Stromal cell of bone marrow (primary cell): ENCODE results near the gene ABCA9.
A peak's percentile ranks its signal among the peaks of the same experiment; 100 is the strongest.
"Not testable (repeated sequence)": the region's sequence is repeated elsewhere in the genome, so short reads cannot be mapped to it uniquely, and the experiment has no call there.

Source experiments
- DNase-seq: peaks from one replicate; pipeline ENCODE4 v3.0.0-alpha.2; 2012; ENCODE audit warnings: low read depth

The ABCA9 gene

GRCh38 chr17:69018687-69019086, 42.0 kb downstream of the ABCA9 start:
- no peak for DNase-seq

- DNase-seq: no peak
Observed at GRCh38 chr17:69018022-69018615, 42.6 kb downstream of the ABCA9 start.

GRCh38 chr17:69015631-69016030, 45.1 kb downstream of the ABCA9 start:
- no peak for DNase-seq

- DNase-seq: peak; percentile 64
Observed at GRCh38 chr17:69012895-69013805, 47.6 kb downstream of the ABCA9 start.

- no peak for DNase-seq
Observed at GRCh38 chr17:69009930-69010329, 50.8 kb downstream of the ABCA9 start.

GRCh38 chr17:69004759-69005158, 56.0 kb downstream of the ABCA9 start:
- DNase-seq: not testable (repeated sequence)

GRCh38 chr17:68999743-69000142, 61.0 kb downstream of the ABCA9 start:
- DNase-seq: not testable (repeated sequence)

- no peak for DNase-seq
Observed at GRCh38 chr17:68993112-68993511, 67.6 kb downstream of the ABCA9 start.

- DNase-seq: no peak
Observed at GRCh38 chr17:68987966-68988365, 72.8 kb downstream of the ABCA9 start.

GRCh38 chr17:68981288-68981687, 79.4 kb downstream of the ABCA9 start:
- DNase-seq: peak; percentile 96

- no peak for DNase-seq
Observed at GRCh38 chr17:68973098-68973846, 87.5 kb downstream of the ABCA9 start.

GRCh38 chr17:68972119-68972704, 88.5 kb downstream of the ABCA9 start:
- peak; percentile 25 for DNase-seq

GRCh38 chr17:68969101-68969500, 91.6 kb downstream of the ABCA9 start:
- DNase-seq: no peak

- no peak for DNase-seq
Observed at GRCh38 chr17:68963958-68964357, 96.8 kb downstream of the ABCA9 start.

- no peak for DNase-seq
Observed at GRCh38 chr17:68961214-68961882, 99.4 kb downstream of the ABCA9 start.

GRCh38 chr17:68959117-68959516, 101.6 kb downstream of the ABCA9 start:
- not testable (repeated sequence) for DNase-seq

GRCh38 chr17:68957944-68958343, 102.8 kb downstream of the ABCA9 start:
- DNase-seq: no peak

GRCh38 chr17:68955181-68955841, 105.4 kb downstream of the ABCA9 start, which contains the start of gene ABCA8:
Gene ABCA8, minus strand, starts transcription at chr17:68955392. Its CDS starts 13,358 bp downstream, at chr17:68942034.
- DNase-seq: peak; percentile 75

GRCh38 chr17:68954146-68954896, 106.4 kb downstream of the ABCA9 start:
- DNase-seq: no peak

GRCh38 chr17:68953340-68953997, 107.3 kb downstream of the ABCA9 start:
- DNase-seq: no peak
